Islet precursor cell (in vitro differentiated cells): Measurements from ENCODE around the gene ITGB3.
"Not testable (repeated sequence)": the region's sequence is repeated elsewhere in the genome, so short reads cannot be mapped to it uniquely, and the experiment has no call there.

Experiments used
- DNase-seq: peaks from one replicate; pipeline ENCODE4 v3.0.0-alpha.2; 2018

ITGB3 gene

DNA sequence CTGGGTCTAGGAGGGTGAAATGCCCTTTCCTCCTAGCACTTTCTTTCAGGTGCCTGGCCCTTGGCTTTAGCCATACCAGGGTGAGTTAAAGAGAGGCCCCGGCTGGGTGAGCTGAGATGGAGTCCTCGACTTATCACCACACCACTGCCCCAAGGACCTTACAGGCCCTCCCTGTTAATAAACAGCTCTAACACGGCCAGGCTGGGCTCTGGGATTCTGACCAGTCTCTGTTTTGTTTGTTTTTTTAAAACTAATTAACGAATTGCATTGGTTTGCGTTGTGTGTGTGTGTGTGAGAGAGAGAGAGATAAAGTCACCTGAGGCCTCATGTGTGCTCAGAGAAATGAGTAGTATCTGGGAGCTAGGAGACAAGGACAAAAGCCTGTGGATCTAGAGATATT, 30.2 kb upstream of the ITGB3 start:
- no peak for DNase-seq

DNA sequence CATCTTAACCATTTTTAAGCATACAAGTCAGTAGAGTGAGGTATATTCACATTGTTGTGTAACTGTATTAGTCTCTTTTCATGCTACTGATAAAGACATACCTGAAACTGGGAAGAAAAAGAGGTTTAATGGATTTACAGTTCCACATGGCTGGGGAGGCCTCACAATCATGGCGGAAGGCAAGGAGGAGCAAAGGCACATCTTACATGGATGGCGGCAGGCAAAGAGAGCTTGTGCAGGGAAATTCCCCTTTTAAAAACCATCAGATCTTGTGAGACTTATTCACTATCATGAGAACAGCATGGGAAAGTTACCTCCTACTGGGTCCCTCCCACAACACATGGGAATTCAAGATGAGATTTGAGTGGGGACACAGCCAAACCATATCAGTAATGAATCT, 29.6 kb upstream of the ITGB3 start:
- not testable (repeated sequence) for DNase-seq

GRCh38 chr17:47224966-47225365, 28.7 kb upstream of the ITGB3 start:
- DNase-seq, result no peak

DNA sequence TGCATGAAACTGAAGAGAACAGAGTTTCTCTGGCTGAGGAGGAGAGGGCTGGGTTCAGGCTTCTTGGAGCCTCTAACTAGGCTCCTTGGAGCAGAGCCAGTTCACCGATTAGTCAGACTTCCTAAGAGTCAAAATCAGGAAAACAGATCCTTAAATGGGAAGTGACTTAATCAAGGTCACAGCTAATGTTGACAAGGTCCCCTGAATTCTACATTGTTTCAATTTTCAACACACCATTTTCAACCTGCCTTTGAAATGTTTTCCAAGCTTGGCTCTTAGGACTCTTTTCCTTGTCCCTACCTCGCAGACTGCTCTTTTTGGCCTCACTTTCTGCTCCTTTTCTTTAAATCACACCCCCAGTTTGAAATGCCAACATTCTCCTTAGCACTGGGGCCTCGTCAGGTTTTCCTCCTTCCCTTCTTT, 28.2 kb upstream of the ITGB3 start:
- DNase-seq, result no peak

DNA sequence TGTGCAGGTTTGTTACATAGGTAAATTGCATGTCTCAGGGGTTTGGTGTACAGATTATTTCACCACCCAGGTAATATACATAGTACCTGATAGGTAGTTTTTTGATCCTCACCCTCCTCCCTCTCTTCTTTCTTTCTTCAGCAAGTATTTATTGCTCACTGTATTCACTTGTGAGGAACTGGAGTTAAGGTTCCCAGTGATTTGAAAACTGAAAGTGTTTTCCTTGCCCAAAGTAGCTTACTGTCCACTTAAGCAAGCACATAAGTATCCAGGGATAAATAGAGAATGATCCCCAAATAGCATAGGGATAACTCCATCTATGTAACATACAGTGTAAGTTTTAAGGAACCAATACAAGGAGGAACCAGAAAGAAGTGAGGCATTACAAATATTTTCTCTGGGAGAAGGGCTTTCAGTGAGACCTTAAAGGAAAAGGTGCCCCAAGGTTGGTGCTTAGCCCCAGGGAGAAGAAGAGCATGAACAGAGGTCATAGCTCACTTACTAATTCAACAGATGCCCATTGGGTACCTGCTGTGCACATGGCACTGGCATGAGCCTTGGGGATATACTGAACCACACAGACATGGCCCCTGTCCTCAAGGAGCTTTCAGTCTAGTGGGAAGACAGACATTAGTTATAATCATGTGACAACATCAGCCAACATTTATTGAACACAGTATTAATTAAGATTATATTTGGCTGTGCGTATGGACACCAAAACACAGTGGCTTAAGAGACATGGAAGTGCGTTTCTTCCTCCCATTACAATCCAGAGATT, 27.5 kb upstream of the ITGB3 start:
- DNase-seq, result no peak

DNA sequence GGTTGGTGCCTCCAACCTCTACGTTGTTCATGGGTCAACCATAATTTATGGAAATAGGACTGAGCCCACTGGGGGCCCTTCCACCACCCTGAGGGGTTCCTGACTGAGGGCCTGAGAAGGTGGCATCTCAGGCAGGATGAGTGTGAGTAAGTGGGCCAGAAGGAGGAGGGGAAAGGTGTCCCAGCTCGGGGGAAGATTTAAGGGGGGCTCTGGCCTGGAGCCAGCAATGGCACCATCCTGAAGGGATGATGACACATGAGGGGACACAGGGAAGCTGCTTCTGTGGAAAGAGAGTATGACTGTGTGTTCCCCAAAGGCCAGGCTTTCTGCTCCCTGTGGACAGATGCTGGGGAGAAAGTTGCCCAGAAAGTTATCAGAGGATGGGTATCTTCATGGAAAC, 25.8 kb upstream of the ITGB3 start:
- no peak for DNase-seq

GRCh38 chr17:47229535-47230443, 23.8 kb upstream of the ITGB3 start:
- peak; percentile 98 for DNase-seq

GRCh38 chr17:47230864-47231263, 22.8 kb upstream of the ITGB3 start:
- DNase-seq, result no peak

- DNase-seq, result no peak
Measured at GRCh38 chr17:47231334-47231733, 22.3 kb upstream of the ITGB3 start.

- DNase-seq, result no peak
Measured at GRCh38 chr17:47231866-47232265, 21.8 kb upstream of the ITGB3 start.

DNA sequence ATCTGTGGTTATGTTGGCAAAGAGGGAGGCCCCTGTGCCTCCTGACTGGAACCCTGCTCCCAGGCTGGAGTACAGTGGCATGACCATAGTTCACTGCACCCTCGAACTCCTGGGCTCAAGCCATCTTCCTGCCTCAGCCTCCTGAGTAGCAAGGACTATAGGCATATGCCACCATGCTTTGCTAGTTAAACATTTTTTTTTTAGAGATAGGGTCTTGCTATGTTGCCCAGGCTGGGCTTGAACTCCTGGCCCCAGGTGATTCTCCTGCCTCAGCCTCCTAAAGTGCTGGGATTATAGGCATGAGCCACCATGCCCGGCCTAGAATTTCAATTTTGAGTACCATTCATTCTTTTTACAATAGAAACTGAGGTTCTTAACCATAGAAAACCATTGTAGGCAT, 21.2 kb upstream of the ITGB3 start:
- no peak for DNase-seq

- DNase-seq, result no peak
Measured at GRCh38 chr17:47235506-47235905, 18.1 kb upstream of the ITGB3 start.

DNA sequence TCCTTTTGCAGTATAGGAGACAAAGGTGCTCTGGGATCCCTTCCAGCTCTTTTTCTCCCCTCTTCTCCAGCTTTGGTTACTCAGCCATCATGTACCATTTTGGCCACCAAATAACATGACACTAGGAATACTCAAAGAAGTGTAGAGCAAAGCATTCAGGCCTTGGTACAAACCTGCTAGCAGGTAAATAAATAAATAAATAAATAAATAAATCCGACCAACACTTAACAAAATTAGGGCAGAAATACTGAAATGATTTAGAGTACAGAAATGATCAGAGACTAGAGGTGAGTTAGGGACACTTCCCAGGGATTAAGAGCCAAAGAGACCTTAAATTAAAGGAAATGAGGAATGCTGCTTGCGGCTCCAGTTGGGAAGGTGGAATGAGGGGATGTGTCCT, 17.7 kb upstream of the ITGB3 start:
- no peak for DNase-seq

DNA sequence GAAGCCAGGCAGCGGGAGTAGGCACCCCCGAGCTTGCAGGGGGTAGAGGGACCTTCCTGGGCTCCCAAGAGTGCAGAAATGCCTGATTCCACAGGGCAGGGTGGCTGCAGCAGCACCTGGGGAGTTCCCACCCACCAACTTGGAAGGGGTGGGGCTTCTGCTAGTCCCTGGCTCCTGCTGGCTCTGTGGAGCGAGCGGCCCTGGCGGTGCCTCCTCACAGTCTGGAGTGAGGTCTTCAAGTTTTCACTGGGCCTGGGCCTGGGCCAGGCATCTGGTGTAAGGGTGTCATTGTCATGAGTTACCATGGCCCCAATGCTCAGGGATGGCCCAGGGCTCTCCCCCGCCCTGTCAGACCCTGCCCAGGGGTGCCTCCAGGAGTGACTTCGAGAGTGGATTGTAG, 15.8 kb upstream of the ITGB3 start:
- DNase-seq, result no peak

GRCh38 chr17:47238321-47239010, 15.2 kb upstream of the ITGB3 start:
- no peak for DNase-seq

DNA sequence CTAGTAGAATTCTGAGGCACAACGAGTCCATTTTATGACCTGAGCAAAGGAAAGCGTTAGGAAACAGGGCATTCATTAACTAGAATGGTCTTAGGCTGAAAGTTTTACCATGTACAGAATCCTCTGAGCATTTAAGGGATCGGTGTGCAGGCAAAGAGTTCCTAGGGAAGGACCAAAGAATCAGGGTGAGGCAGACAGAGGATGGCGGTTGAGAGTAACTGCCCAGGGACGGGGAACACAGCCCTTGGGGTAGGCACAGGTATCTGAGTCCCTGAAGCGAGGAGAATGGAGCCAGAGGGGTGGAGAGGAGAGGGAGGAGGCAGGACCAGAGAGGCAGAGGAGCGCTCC, 14.0 kb upstream of the ITGB3 start:
- no peak for DNase-seq

- no peak for DNase-seq
Measured at GRCh38 chr17:47239967-47240651, 13.5 kb upstream of the ITGB3 start.

DNA sequence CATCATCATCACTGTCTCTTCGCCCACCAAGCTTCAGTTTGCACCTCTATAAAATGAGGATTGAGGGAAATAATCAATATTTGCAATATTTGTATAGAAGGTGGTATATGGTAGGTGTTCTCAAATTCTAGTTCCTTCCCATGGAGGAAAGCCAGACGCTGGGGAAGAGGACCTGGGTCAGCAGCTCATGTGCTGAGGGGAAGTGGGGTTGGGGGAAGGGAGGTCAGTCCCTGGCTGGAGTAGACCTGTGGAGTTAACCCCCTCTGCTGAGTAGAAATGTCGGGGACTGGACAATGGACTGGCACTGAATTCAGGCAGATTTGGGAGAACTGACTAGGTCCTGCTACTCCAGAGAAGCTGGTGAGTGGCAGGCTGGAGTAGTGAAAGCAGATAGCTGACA, 12.8 kb upstream of the ITGB3 start:
- DNase-seq, result no peak

DNA sequence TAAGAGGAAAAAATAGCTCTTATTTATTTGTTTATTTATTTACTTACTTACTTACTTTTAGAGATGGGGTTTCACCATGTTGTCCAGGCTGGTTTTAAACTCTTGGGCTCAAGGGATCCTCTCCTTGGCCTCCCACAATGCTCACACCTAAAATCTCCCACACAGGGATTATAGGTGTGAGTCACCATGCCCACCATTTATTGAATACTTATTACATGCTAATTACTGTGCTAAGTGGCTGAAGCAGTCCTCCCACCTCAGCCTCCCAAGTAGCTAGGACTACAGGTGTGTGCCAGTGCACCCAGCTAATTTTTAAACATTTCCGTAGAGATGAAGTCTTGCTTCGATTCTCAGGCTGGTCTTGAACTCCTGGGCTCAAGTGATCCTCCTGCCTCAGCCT, 11.0 kb upstream of the ITGB3 start:
- DNase-seq, result no peak

- no peak for DNase-seq
Measured at GRCh38 chr17:47243737-47244598, 9.7 kb upstream of the ITGB3 start.

DNA sequence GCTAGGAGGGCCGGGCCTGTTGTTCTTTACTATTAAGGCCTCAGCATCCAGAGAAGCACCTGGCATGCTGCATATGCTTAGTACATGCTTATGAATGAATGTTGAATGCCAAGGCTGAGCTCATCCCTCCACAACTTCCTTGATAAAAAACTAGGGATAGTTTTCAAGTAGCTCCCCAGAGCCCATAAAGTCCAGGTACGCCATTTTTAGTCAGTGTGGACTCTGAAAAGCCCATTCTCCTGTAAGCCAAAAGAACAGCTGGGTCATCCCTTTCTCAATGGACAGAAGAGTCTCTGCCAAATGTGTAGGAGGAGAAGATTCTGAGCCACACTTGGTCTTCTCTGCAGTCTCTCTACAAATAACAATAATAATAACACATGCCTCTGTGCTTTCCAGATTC, 8.9 kb upstream of the ITGB3 start:
- DNase-seq, result no peak

DNA sequence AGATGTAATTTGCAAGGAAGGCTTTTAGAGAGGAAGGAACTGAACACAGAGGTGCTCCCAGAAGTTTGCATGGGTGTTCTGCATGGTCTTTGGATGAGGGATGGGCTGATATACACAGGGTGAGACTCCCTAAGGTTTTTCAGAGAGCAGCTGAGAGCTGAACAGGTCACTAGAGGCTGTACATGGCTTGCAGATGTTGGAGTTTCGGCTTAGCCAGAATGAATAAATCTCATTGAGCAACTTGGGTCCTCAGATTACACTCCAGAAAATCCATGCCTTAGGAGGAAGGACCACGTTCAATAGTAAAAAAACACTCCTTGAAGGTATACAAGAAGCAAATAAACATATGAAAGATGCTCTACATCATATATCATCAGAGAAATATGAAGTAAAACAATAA, 7.5 kb upstream of the ITGB3 start:
- no peak for DNase-seq
